ENCODE results near the gene PPFIBP2. TPM values are rescaled to one million over a fixed set of nuclear protein-coding genes. Genes with fewer than 3 reads are reported as not detected.

The PPFIBP2 gene
- total RNA-seq, 4 donors from 2014 or later: 28.1 to 61.1 (median 49.4) TPM

DNA sequence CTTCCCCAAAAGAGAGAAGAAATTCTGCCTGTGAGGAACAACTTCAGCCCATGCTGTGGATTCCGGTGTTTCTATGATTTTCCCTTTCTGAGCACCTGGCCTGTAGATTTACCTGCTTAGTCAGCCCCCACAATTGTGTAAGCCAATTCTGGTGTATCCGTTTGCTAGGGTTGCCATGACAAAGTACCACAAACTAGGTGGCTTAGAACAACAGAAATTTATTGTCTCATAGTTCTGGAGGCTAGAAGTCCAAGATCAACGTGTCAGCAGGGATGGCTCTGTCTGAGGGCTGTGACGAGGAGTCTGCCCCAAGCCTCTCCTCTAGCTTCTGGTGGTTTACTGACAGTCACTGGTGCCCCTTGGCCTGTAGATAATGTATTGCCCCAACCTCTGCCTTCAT lies 175.4 kb downstream of the PPFIBP2 start:
- TF ChIP-seq, protein P1, sequence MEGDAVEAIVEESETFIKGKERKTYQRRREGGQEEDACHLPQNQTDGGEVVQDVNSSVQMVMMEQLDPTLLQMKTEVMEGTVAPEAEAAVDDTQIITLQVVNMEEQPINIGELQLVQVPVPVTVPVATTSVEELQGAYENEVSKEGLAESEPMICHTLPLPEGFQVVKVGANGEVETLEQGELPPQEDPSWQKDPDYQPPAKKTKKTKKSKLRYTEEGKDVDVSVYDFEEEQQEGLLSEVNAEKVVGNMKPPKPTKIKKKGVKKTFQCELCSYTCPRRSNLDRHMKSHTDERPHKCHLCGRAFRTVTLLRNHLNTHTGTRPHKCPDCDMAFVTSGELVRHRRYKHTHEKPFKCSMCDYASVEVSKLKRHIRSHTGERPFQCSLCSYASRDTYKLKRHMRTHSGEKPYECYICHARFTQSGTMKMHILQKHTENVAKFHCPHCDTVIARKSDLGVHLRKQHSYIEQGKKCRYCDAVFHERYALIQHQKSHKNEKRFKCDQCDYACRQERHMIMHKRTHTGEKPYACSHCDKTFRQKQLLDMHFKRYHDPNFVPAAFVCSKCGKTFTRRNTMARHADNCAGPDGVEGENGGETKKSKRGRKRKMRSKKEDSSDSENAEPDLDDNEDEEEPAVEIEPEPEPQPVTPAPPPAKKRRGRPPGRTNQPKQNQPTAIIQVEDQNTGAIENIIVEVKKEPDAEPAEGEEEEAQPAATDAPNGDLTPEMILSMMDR (IDR thresholded peaks at IDR 0.05): no peak
- TF ChIP-seq POLR2A (IDR thresholded peaks at IDR 0.05): no peak
- intact Hi-C loops (cut with DNase I): no loop called here
- no peaks in the 10 kb centered on the region for H3K4me1 ChIP-seq
- WGBS, 2 donors: 56 to 69% methylated on average over 4 of the region's 4 CpGs
- no peaks in the 10 kb centered on the region for H3K36me3 ChIP-seq
- peaks cover 0 to 21% (median 0%) of the 10 kb centered on the region in 4 donors for H3K27me3 ChIP-seq
- no peak overlapping the region for H3K27ac ChIP-seq
- H3K4me3 ChIP-seq: no peak overlapping the region
- DNase-seq: no peak
- no peaks in the 10 kb centered on the region for H3K9me3 ChIP-seq

DNA sequence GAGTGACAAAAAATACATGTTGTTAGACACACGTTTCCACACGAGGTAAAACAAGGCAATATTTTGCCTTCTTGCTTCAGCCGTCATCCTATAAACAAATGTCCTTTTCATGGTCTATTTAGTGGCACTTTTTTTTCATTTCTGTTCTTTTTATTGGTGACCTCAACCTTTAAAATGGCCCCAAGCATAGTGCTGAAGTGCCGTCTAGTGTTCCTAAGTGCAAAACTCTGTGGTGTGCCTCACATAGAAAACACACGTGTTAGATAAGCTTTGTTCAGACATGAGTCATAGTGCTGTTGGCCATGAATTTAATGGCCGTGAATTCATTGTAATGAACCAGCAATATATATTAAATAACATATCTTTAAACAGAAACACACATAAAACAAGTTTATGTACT lies 176.8 kb downstream of the PPFIBP2 start:
- Histone ChIP-seq H3K4me1 (no peaks in the 10 kb centered on the region), H3K27ac (no peak overlapping the region), H3K27me3 (peaks cover 0 to 24% (median 0%) of the 10 kb centered on the region in 4 donors), H3K9me3 (no peaks in the 10 kb centered on the region), H3K4me3 (no peak overlapping the region), H3K36me3 (no peaks in the 10 kb centered on the region)
- DNase-seq: no peak
- WGBS, 2 donors: 42 to 52% methylated on average over 6 of the region's 6 CpGs
- intact Hi-C loops (cut with DNase I): no loop called here
- no peak for TF ChIP-seq POLR2A (IDR thresholded peaks at IDR 0.05)
- TF ChIP-seq, protein P1 (IDR thresholded peaks at IDR 0.05): no peak

DNA sequence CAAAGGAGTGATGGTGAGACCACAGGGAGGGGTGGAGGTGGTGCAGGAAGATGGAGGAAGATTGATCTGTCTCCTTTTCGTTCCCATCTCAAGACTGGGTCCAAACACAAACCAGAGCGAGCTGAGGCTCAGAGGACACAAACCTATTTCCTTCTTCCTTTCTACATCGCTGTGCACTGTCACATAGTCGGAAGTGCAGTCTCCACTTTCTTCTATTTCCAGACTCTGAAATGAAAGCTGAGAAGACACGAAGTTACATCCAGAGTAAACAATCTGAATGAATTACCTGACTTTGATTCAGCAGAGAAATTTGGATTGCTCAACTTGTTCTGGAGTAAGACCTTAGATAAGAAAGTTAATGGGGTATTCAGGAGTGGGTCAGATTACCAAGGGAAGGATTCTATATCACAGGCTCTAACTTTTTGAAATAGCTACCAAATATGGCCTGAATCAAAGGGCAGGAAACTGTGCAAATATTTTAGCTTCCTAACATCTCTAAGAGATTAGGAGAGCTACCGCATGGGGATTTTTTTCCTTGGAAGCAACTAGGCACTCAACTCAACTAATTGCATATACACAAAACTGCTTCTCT lies 178.1 kb downstream of the PPFIBP2 start:
- TF ChIP-seq, protein P1 (IDR thresholded peaks at IDR 0.05): no peak
- no peak for TF ChIP-seq POLR2A (IDR thresholded peaks at IDR 0.05)
- H3K9me3 ChIP-seq: no peaks in the 10 kb centered on the region
- H3K27ac ChIP-seq: no peak overlapping the region
- WGBS, 2 donors: 56 to 61% methylated on average over 6 of the region's 6 CpGs
- H3K4me3 ChIP-seq: no peak overlapping the region
- intact Hi-C loops (cut with DNase I): no loop called here
- DNase-seq: no peak
- H3K27me3 ChIP-seq: peaks cover 0 to 24% (median 0%) of the 10 kb centered on the region in 4 donors
- no peaks in the 10 kb centered on the region for H3K36me3 ChIP-seq
- no peaks in the 10 kb centered on the region for H3K4me1 ChIP-seq

DNA sequence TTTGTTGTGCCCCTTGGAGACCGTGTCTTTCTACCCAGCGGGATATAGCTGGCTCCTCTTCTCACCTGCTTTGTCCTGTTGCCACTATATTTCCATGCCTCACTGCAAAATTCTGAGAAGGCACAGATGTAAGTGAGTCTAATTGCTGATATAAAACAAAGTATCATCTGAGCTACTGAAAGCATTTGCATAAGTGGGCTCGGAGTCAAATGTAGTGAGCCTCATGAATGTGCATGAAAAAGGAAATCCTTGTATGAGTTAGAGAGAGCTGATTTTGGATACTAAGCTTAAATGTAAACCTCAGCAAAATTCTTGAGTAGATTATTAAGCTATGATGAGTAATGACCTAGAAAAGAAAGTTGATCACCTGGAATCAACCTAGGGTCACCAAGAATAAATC lies 178.6 kb downstream of the PPFIBP2 start:
- Histone ChIP-seq H3K9me3 (no peaks in the 10 kb centered on the region), H3K36me3 (no peaks in the 10 kb centered on the region), H3K27me3 (peaks cover 0 to 24% (median 0%) of the 10 kb centered on the region in 4 donors), H3K4me1 (no peaks in the 10 kb centered on the region), H3K27ac (no peak overlapping the region), H3K4me3 (no peak overlapping the region)
- TF ChIP-seq, protein P1 (IDR thresholded peaks at IDR 0.05): no peak
- no peak for TF ChIP-seq POLR2A (IDR thresholded peaks at IDR 0.05)
- no peak for DNase-seq
- intact Hi-C loops (cut with DNase I): no loop called here
- WGBS, 2 donors: 68 to 81% methylated on average over 3 of the region's 3 CpGs

DNA sequence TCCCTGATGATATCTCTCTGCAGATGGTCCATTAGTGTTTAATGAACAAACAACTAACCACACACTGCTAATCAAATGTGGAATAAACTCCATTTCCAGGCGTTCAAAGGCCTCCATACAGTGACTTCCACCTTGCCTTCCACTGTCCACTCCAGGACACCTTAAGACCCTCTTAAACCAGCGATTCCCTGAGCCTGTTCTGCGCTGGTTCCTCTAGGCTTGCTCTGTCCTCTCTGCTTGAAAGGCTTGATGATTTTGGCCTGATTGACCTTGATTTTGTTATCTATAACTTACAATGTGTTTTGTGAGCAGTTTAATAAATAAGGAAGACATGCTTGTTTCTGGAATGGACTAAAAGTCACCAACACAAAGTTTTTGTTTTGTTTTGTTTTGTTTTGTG lies 180.4 kb downstream of the PPFIBP2 start:
- no peak for DNase-seq
- no peak overlapping the region for H3K27ac ChIP-seq
- 70 to 77% methylated on average over 3 of the region's 3 CpGs for WGBS, 2 donors
- H3K36me3 ChIP-seq: no peaks in the 10 kb centered on the region
- TF ChIP-seq, protein P1 (IDR thresholded peaks at IDR 0.05): no peak
- no peak for TF ChIP-seq POLR2A (IDR thresholded peaks at IDR 0.05)
- no peaks in the 10 kb centered on the region for H3K9me3 ChIP-seq
- H3K4me3 ChIP-seq: no peak overlapping the region
- H3K27me3 ChIP-seq: peaks cover 0 to 24% (median 0%) of the 10 kb centered on the region in 4 donors
- intact Hi-C loops (cut with DNase I): no loop called here
- H3K4me1 ChIP-seq: no peaks in the 10 kb centered on the region

Measured in esophagus squamous epithelium (tissue), 5 donors.